IPS-NIHi7 (cell line): ENCODE results near the gene ARHGAP8.
"Not testable (repeated sequence)": the region's sequence is repeated elsewhere in the genome, so short reads cannot be mapped to it uniquely, and the experiment has no call there.

Experiments
- DNase-seq: peaks from one replicate; pipeline ENCODE4 v3.0.0; 2012; ENCODE audit warnings: mixed read lengths; ENCODE audit errors: extremely low spot score

The ARHGAP8 gene

GRCh38 chr22:44858819-44859218, 106.4 kb downstream of the ARHGAP8 start:
- not testable (repeated sequence) for DNase-seq

- no peak for DNase-seq
Observed at GRCh38 chr22:44859641-44860040, 107.3 kb downstream of the ARHGAP8 start.

- no peak for DNase-seq
Observed at GRCh38 chr22:44860311-44860710, 107.9 kb downstream of the ARHGAP8 start.

- DNase-seq, result no peak
Observed at GRCh38 chr22:44861245-44861644, 108.9 kb downstream of the ARHGAP8 start.

GRCh38 chr22:44862281-44862680, 109.9 kb downstream of the ARHGAP8 start:
- no peak for DNase-seq

GRCh38 chr22:44862981-44863860, 110.8 kb downstream of the ARHGAP8 start:
- DNase-seq, result peak; percentile 69

- DNase-seq, result no peak
Observed at GRCh38 chr22:44865193-44866057, 113.0 kb downstream of the ARHGAP8 start.

- DNase-seq, result no peak
Observed at GRCh38 chr22:44869196-44869595, 116.8 kb downstream of the ARHGAP8 start.

- DNase-seq, result peak; percentile 55
Observed at GRCh38 chr22:44870021-44870420, 117.6 kb downstream of the ARHGAP8 start.

- no peak for DNase-seq
Observed at GRCh38 chr22:44871782-44872181, 119.4 kb downstream of the ARHGAP8 start.

- no peak for DNase-seq
Observed at GRCh38 chr22:44876921-44877320, 124.5 kb downstream of the ARHGAP8 start.

GRCh38 chr22:44878483-44879300, 126.3 kb downstream of the ARHGAP8 start:
- DNase-seq, result no peak

GRCh38 chr22:44879301-44879680, 126.9 kb downstream of the ARHGAP8 start:
- no peak for DNase-seq

GRCh38 chr22:44880610-44881290, 128.4 kb downstream of the ARHGAP8 start:
- DNase-seq, result no peak

- DNase-seq, result no peak
Observed at GRCh38 chr22:44881624-44882023, 129.2 kb downstream of the ARHGAP8 start.

GRCh38 chr22:44882226-44882905, 130.0 kb downstream of the ARHGAP8 start:
- DNase-seq, result no peak

GRCh38 chr22:44883011-44883421, 130.6 kb downstream of the ARHGAP8 start:
- DNase-seq, result no peak

- DNase-seq, result no peak
Observed at GRCh38 chr22:44884562-44884961, 132.2 kb downstream of the ARHGAP8 start.

GRCh38 chr22:44884968-44885805, 132.8 kb downstream of the ARHGAP8 start:
- DNase-seq, result no peak
